ENCODE results near the gene SEMA4C. TPM values are rescaled to one million over a fixed set of nuclear protein-coding genes. Genes with fewer than 3 reads are reported as not detected.

The SEMA4C gene
- total RNA-seq, 4 donors from 2014 or later, result 10.4 to 27.1 (median 17.8) TPM

DNA sequence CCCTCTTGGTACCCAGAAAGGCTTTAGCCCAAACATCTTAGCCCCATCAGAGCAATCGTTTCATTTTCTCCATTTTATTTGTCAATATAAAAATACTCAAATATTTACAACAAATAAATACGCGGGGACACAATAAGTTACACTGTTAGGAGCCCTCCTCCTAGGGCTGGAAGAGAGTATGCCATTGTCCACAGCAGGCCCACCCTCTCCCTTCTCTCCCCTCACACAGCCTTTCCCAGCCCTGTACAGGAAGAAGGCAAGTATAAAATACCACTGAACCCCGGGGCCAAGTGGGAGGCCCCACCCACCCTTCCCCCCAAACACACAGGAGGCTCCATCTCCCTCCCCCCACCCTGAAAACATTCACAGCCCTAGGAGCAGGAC, 10.2 kb downstream of the SEMA4C start:
- TF ChIP-seq, protein P1, sequence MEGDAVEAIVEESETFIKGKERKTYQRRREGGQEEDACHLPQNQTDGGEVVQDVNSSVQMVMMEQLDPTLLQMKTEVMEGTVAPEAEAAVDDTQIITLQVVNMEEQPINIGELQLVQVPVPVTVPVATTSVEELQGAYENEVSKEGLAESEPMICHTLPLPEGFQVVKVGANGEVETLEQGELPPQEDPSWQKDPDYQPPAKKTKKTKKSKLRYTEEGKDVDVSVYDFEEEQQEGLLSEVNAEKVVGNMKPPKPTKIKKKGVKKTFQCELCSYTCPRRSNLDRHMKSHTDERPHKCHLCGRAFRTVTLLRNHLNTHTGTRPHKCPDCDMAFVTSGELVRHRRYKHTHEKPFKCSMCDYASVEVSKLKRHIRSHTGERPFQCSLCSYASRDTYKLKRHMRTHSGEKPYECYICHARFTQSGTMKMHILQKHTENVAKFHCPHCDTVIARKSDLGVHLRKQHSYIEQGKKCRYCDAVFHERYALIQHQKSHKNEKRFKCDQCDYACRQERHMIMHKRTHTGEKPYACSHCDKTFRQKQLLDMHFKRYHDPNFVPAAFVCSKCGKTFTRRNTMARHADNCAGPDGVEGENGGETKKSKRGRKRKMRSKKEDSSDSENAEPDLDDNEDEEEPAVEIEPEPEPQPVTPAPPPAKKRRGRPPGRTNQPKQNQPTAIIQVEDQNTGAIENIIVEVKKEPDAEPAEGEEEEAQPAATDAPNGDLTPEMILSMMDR (IDR thresholded peaks at IDR 0.05; ENCODE audit: low read depth), result no peak

DNA sequence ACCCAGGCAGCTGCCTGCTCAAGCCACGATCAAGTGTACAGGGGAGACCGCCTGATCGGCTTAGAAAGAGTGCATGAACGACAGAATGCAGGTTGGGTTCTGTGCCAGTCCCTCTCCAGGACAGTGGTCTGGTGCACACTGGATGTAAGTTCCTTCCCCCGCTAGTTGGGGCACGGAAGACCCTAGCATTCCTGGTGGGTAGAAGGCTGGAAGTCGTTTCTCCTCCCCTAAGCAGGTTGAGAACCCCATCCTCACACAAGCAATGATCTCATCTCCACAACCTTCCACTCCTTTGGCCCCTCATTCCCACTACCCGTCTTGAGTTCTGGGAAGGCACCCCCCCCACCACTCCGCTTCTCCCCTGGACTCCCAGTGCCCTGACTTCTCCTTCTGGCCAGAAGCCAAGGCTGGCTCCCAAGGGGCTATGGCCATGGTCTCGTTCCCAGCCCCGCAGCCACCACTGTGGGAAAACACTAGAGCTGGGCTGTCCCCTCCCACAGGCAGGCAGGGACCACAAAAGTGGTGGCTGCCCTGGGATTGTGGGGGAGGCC, 10.7 kb downstream of the SEMA4C start:
- TF ChIP-seq, protein P1 (IDR thresholded peaks at IDR 0.05; ENCODE audit: low read depth), result no peak

DNA sequence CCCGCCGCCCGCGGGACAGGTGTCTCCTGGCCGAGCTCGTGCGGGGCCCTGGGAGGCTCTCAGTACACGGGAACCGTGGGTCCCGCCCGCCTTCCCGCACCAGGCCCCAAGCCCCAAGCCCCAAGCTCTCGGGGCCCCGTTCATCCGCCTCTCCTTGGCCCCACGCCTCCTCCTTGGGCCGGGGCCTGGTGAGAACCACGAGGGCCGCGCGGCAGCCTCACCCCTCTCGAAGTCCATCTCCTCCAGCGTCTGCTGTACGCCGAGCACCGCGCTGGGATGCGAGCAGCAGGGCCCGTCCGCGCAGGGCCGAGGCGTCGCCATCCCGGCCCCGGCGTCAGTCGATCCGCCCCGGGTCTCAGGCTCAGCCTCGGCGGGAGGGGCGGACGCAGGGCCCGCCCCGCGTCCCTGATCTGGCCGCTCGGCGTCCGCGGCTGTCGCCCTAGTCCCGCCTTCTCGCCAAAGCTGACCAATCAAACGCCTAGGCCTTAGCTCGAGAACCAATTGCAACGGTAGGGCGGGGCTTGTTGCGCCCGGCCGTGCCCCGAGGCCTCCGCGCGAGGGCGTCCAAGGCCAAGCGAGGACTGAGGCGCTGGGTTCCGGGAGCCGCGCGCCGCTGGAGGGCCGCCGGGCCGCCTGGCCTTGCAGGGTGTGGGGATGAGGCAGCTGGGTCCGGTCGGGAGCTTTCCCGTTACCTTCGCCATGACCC, 12.1 kb downstream of the SEMA4C start, which contains the start of gene ANKRD39:
ANKRD39 (minus strand) TSS at position 350 of the 706 bp plus-strand sequence; CDS start at position 321, 29 bp downstream.
- TF ChIP-seq, protein P1 (IDR thresholded peaks at IDR 0.05; ENCODE audit: low read depth), result no peak

DNA sequence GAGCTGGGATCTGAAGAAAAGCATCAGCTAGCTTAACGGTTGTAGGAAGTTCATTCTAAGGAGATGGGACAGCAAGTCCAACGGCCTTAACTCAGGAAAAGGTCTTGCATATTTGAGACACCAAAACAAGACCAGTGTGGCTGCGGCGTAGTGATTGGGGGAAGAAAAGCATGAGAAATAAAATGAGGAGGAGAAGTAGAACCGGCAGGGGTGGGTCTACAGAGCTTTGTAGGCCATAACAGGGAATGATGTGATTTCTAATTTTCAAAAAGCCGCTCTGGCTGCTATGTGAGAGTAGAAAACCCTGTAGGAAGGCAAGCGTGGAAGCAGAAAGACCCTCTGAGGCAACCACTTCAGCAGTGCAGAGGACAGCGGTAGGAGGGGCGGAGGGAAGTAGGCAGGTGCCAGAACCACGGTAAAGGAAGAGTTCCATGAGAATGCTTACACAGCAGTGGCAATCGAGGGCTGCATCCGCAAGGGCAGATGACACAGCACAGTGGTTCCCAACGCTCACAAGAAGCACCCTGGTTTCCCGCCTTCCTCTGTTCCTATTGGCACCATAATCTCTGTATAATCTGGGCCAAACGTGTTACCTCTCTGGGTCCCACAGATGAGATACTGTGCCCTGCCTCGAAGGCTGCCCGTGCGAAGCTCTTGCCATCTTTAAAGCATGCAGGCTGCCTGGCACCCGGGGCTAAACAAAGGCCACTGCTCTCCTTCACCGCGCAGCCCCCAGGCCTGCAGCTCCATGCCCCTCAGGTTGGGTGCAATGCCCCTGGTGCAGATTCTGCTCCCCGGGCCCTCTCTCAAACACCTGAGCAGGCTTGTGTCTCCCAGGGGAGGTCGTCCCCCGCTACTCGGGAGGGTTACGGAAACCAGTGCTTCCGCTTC, 12.9 kb downstream of the SEMA4C start:
- TF ChIP-seq, protein P1 (IDR thresholded peaks at IDR 0.05; ENCODE audit: low read depth), result no peak

DNA sequence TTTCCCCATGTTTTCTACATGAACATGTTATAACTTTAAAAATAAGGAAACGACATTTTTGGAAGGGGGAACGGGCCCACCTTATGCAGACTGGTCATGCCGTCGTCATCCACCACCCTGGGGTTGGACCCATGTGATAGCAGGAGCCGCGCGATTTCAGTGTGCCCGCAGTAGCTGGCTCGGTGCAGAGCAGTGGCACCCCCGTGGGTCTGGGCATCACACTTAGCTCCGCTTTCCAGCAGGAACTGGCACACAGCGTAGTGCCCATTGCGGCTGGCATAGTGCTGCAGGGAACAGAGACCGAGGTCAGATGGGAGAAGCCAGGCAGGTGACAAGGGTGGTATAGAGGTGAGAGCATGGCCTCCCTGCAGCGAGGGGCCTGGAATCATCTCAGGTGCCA, 16.6 kb downstream of the SEMA4C start:
- TF ChIP-seq, protein P1 (IDR thresholded peaks at IDR 0.05; ENCODE audit: low read depth), result no peak

DNA sequence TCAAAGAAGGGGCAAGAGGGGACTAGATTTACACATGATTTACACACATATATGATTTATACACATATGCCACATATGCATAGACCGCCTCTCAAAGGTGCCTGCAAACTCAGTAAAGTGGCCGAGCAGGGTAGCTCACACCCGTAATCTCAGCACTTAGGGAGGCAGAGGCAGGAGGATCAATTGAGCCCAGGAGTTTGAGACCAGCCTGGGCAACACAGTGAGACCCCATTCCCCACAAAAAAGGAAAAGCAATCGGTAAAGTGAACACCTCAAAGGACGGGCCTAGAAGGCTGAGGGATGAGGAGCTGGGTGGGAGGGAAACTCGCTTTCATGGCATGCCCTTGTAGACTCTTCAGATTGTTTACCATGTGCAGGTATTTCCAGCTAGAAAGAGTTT, 17.2 kb downstream of the SEMA4C start:
- TF ChIP-seq, protein P1 (IDR thresholded peaks at IDR 0.05; ENCODE audit: low read depth), result no peak

DNA sequence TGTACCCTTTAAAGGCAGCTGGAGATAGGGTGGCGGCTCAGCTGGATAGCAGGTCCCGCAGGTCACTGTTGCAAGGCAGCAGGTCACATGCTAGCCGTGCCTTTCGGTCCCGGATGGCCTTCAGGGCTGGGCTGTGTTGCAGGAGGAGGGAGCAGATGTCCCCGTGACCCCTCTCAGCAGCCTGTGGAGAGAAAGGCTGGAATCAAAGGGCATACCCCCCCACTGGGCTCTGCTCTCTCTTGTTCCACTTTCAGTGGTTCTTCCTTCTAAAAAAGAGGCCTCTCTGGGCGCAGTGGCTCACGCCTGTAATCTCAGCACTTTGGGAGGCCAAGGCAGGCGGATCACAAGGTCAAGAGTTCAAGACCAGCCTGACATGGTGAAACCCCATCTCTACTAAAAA, 21.6 kb downstream of the SEMA4C start:
- TF ChIP-seq, protein P1 (IDR thresholded peaks at IDR 0.05; ENCODE audit: low read depth), result no peak
